Uterus (tissue), 2 donors: ENCODE measurements around the gene RPS18.

Source experiments
- POLR2A ChIP-seq, 2 donors: fragments of 450-650 bp; IDR thresholded peaks; one replicate each; pipeline ENCODE4 v1.6.1; 2016; ENCODE audit warnings: antibody characterized with exemption in 2 of 2, mild to moderate bottlenecking in 1 of 2, moderate library complexity in 1 of 2
- TF ChIP-seq, protein P1 (sequence below), 4 experiments: fragments of 200-600 bp in 2 of 4; fragments of 450-650 bp in 2 of 4; sonication (generic) in 2 of 4; IDR thresholded peaks; one replicate each; pipeline ENCODE4 v1.5.1; 2016 to 2019; ENCODE audit warnings: antibody characterized with exemption in 4 of 4, mild to moderate bottlenecking in 2 of 4, moderate library complexity in 1 of 4

DNA sequence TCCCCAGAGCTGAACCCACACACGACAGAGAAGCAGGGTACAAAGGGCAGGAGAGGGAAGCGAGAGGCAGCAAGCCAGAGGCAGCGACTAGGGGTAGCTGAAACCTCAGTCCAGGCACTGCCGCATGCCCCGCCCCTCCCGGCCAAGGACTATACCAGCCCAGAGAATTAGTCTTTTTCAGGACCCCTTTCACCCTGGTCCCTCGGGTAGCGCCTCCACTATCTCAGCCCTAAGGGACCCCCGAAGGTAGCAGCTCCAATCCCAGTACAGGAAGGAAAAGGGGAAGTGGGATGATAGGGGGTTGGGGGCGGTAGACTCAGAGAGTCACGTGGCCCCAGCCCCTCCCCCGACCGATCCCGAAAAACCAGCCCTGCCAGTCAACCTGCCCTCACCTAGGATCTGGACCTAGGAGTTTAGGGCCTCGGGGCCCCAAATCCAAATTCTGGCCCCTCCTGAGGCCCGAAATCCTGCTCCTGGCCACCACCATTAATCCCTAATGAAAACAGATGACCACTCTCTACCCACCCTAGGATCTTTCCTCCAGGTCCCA, 25.6 kb downstream of the RPS18 start:
- TF ChIP-seq, protein P1, sequence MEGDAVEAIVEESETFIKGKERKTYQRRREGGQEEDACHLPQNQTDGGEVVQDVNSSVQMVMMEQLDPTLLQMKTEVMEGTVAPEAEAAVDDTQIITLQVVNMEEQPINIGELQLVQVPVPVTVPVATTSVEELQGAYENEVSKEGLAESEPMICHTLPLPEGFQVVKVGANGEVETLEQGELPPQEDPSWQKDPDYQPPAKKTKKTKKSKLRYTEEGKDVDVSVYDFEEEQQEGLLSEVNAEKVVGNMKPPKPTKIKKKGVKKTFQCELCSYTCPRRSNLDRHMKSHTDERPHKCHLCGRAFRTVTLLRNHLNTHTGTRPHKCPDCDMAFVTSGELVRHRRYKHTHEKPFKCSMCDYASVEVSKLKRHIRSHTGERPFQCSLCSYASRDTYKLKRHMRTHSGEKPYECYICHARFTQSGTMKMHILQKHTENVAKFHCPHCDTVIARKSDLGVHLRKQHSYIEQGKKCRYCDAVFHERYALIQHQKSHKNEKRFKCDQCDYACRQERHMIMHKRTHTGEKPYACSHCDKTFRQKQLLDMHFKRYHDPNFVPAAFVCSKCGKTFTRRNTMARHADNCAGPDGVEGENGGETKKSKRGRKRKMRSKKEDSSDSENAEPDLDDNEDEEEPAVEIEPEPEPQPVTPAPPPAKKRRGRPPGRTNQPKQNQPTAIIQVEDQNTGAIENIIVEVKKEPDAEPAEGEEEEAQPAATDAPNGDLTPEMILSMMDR (IDR thresholded peaks at IDR 0.05): no peak
- no peak for TF ChIP-seq POLR2A (IDR thresholded peaks at IDR 0.05)
